Measurements from ENCODE around the gene MFSD12.
"Not testable (repeated sequence)": the region's sequence is repeated elsewhere in the genome, so short reads cannot be mapped to it uniquely, and the experiment has no call there.

The MFSD12 gene

GRCh38 chr19:3584036-3584802 is 26.8 kb upstream of the MFSD12 start:
- DNase-seq, result not testable (repeated sequence)

- DNase-seq, result not testable (repeated sequence)
These were observed 24.4 kb upstream of the MFSD12 start for GRCh38 chr19:3581792-3582191.

DNA sequence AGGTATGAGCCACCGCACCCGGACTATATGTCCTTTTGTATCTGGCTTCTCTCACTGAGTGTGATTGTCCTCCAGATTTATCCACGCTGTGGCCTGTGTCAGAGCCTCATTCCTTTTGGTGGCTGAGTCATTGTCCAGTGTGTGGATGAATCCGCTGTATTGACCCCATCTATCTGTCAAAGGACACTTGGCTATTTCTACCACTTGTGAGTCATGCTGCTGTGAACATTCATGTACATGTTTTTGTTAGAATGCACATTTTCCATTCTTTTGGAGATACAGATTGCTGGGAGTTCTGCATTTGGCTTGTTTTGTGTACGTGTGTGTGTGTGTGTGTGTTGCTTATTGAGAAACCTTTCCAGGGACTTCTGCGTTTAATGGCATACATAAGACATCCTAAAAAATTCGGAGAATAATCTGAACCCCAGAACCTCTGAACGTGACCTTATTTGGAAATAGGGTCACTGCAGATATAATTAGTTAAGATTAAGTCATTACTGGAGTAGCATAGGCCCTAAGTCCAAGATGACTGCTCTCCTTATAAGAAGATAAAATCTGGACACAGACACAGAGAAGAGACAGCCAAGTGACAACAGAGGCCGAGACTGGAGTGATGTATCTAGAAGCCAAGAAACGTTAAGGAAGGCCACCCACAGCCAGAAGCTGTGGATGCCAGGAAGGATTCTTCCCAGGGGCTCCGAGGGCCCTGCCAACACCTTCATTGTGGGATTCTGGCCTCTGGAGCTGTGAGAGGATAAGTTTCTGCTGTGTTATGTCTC is 23.0 kb upstream of the MFSD12 start:
- DNase-seq, result no peak

DNA sequence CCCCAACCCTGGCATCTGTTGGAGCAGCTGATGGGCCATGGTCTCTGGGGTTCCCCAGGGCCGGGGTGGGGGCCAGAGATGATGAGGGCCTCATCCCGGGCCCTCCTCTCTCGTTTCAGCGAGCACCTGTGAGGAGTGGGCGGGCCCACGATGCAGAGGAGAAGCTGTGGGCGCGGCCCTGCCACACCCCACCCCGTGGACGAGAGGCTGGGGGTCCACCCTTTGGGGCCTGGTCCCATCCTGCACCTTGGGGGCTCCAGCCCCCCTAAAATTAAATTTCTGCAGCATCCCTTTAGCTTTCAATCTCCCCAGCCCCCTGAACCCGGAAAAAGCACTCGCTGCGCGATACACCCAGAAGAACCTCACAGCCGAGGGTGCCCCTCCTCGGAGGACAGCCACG is 21.0 kb upstream of the MFSD12 start:
- DNase-seq, result no peak

DNA sequence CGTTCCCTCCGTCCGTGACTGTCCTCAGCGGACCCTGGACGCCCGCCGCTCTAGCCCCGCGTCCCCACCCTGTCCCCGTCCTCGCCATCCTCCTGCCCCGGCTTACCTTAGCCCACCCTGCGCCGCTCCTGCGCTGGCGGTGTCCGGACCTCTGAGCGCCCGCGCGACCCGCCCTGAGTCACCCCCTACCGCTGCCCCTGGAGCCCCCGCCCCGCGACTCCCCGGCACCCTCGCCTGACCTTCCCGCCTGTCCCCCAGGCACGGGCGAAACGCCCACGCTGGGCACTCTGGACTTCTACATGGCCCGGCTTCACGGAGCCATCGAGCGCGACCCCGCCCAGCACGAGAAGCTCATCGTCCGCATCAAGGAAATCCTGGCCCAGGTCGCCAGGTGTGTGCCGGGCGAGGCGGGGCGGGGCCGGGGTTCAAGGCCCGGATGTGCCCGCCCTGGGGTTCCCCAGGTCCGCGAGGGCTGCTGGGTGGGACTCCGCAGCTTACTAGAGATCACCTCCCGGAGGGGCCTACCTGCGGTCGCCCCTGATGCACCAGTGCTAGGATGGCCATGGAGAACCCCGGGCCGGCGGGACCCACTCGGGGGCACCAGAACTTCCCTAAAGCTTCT is 20.4 kb upstream of the MFSD12 start:
- no peak for DNase-seq

- no peak for DNase-seq
These were observed 19.5 kb upstream of the MFSD12 start for GRCh38 chr19:3576696-3577443.

DNA sequence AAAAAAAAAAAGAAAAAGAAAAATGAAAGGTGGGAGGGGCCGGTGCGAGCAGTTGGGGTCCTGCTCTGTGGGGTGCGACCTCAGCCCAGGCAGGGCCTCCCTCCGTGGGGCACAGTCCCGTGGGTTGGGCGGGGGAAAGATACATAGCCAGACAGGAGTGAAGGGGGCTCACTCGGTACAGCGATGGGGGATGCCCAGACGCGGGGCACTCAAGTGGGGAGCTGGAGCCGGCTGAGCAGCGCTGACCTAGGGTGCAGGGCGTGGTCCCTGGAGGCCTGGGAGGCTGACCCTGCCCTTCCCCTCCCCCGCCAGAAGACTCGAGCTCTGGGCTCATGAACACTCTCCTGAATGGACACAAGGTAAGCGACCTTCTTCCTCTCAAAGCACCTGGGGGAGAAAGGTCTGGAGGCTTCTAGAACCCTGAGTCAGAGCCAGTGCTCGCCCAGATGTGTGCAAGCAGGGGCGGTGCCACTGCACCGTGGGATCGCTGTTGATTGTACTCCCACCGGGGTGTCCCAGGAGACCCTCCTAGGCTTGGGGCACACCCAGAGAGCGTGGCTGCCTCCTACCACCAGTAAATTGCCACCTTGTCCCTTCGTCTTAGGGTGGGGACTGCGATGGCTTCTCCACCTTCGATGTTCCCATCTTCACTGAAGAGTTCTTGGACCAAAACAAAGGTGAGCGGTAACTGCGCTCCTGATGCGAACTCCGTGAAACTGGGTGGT is 18.7 kb upstream of the MFSD12 start:
- DNase-seq, result no peak

GRCh38 chr19:3575260-3575741 is 17.9 kb upstream of the MFSD12 start:
- peak in 1 of 4 experiments; percentile 11 for DNase-seq

GRCh38 chr19:3573858-3574637 is 16.7 kb upstream of the MFSD12 start:
- DNase-seq, result peak; percentile 17 to 56 (median 46)

DNA sequence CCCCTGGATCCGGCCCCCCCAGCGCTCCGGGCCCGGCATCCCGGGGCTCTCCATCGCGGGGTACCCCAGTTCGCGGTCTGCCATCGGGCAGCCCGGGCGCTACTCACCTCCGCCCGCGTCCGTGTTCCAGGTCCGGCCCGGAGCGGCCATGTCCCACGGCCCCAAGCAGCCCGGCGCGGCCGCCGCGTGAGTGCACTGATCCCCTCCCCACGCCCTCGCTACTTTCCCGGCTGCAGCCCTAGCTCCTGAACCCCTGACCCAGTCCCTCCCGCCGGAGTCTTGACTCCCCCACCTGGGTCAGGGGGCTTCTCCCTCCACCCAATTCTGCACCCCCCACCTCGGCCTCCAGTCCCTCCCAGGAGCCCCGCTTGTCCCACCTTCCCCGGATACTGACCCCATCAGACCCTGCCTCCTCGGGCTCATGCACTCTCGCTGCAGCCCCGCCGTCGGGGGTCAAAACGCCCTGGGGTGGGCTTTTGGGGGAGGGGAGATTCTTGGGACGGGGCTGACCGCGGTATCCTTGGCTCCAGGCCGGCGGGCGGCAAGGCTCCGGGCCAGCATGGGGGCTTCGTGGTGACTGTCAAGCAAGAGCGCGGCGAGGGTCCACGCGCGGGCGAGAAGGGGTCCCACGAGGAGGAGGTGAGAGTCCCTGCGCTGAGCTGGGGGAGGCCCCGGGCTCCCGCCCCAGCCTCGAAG is 15.9 kb upstream of the MFSD12 start:
- no peak for DNase-seq

DNA sequence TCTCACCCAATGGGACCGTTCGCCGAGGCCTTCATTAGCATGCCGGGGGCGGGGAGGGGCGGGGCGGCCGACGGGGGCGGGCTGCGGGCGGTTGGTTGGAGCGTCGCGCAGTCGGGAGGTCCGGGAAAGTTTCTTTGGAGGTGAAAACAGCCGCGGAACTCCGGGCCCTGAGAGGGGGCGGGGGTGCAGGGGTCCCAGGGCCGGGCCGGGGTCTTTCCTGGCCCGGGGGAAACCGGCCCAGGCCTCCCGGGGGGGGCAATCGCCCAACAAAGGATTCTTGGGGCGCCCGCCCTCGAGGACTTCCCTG is 15.4 kb upstream of the MFSD12 start, which contains the start of gene HMG20B:
Gene HMG20B, plus strand, starts transcription at position 90 of the 307 bp plus-strand sequence. CDS start 366 bp downstream, outside the sequence.
- DNase-seq, result no peak

GRCh38 chr19:3572132-3572854 is 14.9 kb upstream of the MFSD12 start:
- DNase-seq, result peak; percentile 96 to 99 (median 98)

DNA sequence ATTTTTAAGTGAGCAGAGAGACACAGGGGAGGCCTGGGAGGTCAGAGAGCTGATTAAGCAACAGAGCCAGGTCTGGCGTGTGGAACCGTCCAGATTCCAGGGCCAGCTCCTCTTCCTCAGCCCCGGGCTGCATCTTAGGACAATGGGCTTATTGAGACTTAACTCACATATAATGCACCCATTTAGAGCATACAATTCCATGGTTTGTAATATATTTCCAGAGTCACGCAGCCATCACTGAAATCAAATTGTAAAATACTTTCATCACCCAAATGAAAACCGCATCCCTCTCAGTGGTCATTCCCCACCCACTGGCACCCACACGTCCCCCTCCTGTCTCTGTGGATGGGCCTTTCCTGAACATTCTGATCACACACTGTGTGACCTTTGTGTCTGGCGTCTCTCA is 13.2 kb upstream of the MFSD12 start:
- DNase-seq, result no peak

DNA sequence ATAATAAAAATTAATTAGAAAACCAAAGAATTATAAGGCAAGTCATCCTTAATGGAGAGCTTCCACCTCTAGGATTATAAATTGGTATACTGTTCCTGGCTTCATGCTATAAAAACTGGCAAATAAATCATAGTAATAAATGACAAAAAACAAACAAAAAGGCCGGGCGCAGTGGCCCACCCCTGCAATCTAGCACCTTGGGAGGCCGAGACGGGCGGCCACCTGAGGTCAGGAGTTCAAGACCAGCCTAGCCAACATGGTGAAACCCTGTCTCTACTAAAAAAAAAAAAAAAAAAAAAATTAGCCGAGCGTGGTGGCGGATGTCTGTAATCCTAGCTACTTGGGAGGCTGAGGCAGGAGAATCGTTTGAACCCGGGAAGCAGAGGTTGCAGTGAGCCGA is 12.7 kb upstream of the MFSD12 start:
- DNase-seq, result not testable (repeated sequence)

GRCh38 chr19:3565139-3565538 is 7.8 kb upstream of the MFSD12 start:
- no peak for DNase-seq

GRCh38 chr19:3563709-3564524 is 6.5 kb upstream of the MFSD12 start:
- no peak for DNase-seq

DNA sequence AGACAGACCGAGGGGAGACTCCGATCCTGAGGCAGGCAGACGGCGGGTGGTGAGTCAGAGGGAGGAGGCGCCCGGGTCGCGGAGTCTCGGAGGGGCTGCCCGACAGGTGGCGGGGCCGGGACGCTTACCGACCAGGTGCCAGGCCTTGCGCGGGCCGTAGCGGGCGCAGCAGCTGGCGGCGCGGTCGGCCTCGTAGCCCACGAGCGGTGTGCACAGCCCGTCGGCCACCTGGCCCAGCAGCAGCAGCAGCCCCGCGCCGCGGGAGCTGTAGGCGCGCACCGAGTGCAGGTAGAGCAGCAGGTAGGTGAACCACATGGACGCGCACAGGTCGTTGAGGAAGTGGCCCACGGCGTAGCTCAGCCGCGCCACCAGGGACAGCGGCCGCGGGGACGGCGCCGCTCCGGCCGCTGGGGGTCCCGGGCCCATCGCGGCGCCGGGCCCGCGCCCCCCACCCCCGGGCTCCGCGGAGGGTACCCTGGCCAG is 367 bp downstream of the MFSD12 start:
- DNase-seq, result peak in 3 of 4 experiments; percentile 29 to 51 (median 35)

DNA sequence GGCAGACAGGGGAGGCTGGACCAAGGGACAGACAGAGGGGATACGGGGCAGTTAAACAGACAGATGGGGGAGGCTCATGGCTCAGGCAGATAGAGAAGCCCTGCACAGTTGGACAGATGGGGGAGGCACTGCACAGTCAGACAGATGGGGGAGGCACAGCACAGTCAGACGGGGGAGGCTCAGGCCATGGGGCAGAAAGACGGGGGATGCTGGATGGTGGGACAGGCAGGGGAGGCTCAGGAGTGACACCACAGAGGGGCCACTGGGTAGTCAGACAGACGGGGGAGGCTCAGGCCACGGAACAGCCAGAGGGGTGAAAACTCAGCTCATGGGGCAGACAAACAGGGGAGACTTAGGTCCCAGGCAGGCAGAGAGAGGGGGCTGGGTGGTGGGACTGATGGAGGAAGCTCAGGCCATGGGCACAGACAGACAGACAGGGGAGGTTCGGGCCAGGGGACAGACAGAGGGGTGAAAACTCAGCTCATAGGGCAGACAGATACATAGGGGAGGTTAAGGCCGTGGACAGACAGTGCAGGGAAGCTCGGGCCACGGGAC is 886 bp downstream of the MFSD12 start:
- DNase-seq, result no peak

Measured in activated naive CD4-positive, alpha-beta T cell (primary cell).